IPS DF 4.7 (cell line): ENCODE measurements around the gene TIGD2.

Experiments used
- DNase-seq: peaks from one replicate; pipeline ENCODE4 v3.0.0-alpha.2; 2013; ENCODE audit warnings: low spot score; ENCODE audit errors: extremely low read depth

Gene TIGD2

DNA sequence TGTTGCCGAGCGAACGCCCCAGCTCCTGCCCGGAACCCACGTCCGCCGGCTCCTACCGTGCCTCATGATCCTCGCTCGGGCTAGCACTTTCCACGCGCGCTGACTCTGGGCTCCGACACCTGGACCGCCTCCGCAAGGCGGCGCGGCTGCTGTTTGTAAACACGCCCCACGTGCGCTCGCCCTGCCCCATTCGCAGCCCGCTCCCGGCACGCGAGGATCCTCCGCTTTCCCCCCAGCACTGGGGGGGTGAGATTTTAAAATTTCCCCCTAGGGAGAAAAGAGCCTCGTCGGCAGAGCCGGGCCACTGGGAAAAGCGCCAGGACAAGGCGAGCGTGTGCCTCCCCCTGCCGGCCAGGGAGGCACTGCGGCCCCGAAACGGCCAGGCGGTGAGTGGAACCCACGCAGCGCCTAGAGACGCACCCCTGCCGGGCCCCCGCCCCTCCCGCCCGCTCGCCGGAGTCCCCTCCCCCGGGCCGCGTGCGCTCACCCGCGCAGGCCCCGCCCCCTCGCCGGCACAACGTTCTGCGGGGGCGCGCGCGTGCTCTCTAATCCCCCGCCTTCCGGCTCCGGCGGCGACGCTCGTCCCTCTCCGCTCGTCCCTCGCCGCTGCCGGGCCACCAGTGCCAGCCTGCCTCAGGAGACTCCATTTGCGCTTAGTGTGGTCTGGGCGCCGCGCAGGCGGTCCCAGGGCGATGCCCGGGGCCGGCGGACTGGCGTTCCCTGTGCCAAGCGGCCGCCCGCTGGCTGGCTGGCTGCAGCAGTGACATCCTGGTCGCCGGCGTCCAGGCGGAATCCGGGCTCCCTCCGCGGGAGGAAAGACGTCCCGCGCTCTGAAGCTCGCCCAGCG lies at the start of gene TIGD2:
TSS of gene TIGD2 (plus strand) at position 548 of the 847 bp plus-strand sequence. CDS start 1,442 bp downstream, outside the sequence.
- no peak for DNase-seq

- no peak for DNase-seq
Measured at GRCh38 chr4:89064848-89065247, 46.5 kb upstream of the TIGD2 start.

DNA sequence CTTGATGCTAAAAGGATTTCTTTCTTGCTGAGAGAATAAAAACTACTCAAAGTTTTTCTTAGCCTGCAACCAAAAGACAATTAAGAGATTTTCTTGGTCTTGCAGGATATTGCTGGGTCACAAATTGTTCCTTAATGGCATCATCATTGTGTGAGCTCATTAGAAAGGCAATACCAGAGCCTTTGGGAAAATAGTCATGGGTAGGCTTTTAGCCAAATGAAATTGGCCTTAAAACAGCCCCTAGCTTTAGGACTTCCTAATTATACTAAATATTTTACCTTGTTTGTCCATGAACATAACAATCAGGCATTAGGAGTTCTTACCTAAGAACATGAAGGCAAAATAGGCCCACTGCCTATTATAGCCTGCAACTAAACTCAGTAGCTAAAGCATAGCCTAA lies 43.9 kb upstream of the TIGD2 start:
- no peak for DNase-seq

DNA sequence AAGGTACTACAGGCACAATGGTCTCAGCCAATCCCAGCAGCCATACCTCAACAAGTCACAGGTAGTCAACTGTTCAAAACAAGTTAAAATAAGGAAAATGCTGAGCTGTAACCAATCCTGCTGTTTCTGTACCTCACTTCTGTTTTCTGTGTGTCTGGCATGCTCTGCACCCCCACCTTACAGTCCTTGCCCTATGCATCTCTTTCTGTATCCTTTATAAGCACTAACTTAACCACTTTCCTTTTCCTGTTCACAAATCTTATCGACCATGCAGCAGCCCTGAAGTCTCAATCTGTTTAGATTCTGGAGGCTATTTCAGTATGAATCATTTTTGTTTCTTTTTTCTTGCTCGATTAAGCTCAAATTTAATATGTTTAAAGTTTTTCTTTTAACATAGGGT lies 41.9 kb upstream of the TIGD2 start:
- no peak for DNase-seq

GRCh38 chr4:89070041-89070440 lies 41.3 kb upstream of the TIGD2 start:
- no peak for DNase-seq

DNA sequence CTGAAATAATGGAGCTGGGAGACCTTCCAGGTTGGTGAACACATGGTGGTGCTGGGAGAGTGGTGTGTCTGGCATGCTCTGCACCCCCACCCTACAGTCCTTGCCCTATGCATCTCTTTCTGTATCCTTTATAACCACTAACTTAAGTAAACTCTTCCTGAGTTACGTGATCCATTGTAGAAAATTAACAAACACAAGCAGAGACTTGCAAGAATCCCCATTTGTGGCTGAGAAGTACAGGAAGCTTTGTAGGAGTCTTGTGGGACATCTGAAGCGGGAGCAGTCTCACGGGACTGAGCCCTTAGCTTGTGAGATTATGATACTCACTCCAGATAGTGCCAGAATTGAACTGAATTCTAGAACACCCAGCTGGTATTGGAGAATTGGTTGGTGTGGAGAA lies 40.0 kb upstream of the TIGD2 start:
- no peak for DNase-seq

GRCh38 chr4:89072921-89073320 lies 38.4 kb upstream of the TIGD2 start:
- DNase-seq, result no peak

DNA sequence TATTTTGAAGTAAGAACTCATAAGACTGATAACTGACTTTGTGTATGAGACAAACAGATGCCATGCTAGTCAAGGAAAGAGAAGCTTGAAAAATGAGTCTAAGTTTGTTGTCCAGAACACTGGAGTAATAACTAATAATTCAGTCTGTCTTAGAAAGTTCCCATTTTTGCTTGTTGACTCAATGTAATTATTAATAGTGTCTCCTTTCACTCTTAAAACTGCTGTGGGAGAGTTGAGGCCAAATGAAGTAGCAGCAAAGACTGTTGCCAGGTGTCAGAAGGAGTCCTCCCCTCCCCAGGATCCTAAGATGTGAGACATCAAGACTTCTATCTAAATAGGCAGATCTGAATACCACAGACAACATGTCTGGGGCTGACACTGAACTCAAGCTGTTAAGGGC lies 33.6 kb upstream of the TIGD2 start:
- no peak for DNase-seq

- DNase-seq, result no peak
Measured at GRCh38 chr4:89078300-89078699, 33.0 kb upstream of the TIGD2 start.

DNA sequence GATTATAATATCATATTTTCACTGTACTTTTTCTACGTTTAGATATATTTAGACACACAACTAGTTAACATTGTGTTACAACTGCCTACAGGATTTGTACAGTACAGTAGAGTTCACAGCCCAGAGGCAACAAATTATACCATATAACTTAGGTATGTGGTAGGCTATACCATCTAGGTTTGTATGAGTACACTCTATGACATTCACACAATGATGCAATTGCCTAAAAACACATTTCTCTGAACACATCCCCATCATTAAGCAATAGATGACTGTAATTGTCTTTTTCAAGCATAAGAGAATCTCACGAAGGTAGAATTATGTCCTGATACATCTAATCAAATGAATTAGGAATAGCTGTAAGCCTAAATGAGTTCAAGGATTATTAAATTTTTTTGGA lies 12.3 kb upstream of the TIGD2 start:
- no peak for DNase-seq

GRCh38 chr4:89099471-89099870 lies 11.9 kb upstream of the TIGD2 start:
- no peak for DNase-seq

DNA sequence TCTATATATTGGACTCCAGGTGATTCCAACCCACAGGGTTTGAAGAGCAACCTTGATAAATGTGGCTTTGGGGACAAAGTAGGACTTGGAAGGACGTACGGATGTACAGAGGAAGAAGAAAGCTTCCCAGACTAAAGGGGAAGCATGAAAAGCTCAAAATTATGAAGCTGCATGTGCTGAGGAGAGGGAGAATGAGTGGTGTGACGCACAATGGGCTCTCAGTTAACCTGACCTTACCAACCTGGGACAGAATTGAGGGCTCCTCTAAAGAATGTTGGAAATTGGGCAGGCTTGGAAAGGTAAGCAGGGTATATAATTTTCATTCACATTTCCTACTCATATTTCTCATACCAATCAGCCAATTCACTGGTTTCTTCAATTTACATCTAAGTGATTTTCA lies 10.5 kb upstream of the TIGD2 start:
- no peak for DNase-seq

- no peak for DNase-seq
Measured at GRCh38 chr4:89101256-89102161, 9.8 kb upstream of the TIGD2 start.

DNA sequence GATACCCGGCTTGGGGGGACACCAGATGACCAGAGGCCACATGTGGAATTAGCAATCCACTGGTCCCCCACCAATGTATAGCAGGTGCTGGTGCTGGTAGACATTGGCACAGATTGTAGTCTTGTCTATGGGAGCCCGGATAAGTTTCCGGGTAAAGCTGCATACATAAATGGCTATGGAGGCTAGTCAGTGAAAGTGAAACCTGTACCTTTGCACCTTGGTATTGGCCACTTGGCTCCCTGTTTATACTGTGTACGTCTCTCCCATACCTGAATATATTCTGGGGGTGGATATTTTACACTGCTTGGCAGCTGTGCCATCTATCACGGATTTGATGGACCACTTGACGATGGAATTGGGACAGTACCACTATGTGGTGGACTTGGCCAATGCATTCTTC lies 5.6 kb upstream of the TIGD2 start:
- no peak for DNase-seq

DNA sequence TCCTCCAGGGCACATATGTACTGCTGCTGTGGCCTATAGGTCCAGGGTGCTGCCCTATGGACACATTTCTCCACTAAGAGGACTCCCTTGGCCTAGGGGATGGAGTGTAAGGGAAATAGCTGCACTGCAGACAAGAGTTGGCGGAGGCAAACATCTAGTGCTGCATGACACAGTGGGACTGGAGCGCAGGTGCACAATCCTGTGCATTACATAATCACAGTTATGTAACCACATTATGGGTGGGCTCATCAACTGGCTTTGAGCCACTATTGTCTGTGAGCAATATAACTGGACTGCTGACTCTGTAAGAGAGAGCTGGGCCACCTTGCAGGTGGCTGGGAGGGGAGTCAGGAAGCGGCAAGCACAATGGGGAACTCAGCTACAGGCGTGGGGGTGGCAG lies 3.2 kb upstream of the TIGD2 start:
- no peak for DNase-seq

GRCh38 chr4:89109841-89110540 lies 1.3 kb upstream of the TIGD2 start:
- no peak for DNase-seq

GRCh38 chr4:89110541-89110985 lies 770 bp upstream of the TIGD2 start:
- DNase-seq, result no peak

- no peak for DNase-seq
Measured at GRCh38 chr4:89111833-89112563, 665 bp downstream of the TIGD2 start.

GRCh38 chr4:89113415-89113814 lies 2.1 kb downstream of the TIGD2 start:
- DNase-seq, result no peak

DNA sequence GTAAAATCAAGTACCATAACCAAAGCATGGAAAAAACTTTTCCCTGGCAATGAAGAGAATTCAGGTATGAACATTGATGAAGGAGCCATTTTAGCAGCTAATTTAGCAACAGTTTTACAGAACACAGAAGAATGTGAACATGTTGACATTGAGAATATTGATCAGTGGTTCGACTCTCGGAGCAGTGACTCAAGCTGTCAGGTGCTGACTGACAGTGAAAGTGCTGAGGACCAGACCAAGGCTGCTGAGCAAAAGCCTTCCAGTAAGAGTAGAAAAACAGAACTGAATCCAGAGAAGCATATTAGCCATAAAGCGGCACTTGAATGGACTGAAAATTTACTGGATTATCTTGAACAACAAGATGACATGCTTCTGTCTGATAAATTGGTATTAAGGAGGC lies 2.8 kb downstream of the TIGD2 start:
- DNase-seq, result no peak

GRCh38 chr4:89117115-89117514 lies 5.8 kb downstream of the TIGD2 start:
- DNase-seq, result no peak
